K562 (cell line): ENCODE results near the gene USP46. TPM values are rescaled to one million over a fixed set of nuclear protein-coding genes. Genes with fewer than 3 reads are reported as not detected.

ENCODE experiments used
- KDM1A ChIP-seq, 2 experiments: fragments of 450-650 bp; IDR thresholded peaks; 2 replicates each; pipeline ENCODE4 v1.6.1; 2016; ENCODE audit warnings: mild to moderate bottlenecking in 2 of 2
- PHF8 ChIP-seq: fragments of 200-600 bp; sonication (generic); IDR thresholded peaks from 2 replicates; pipeline ENCODE4 v1.6.1; 2012; ENCODE audit warnings: mixed run types, mild to moderate bottlenecking, inconsistent platforms, low read length, moderate library complexity, borderline replicate concordance
- SETDB1 ChIP-seq: IDR thresholded peaks from one replicate; pipeline ENCODE4 v1.6.1; 2012; ENCODE audit warnings: low read length, control low read depth, inconsistent platforms
- polyA plus RNA-seq, 8 experiments: library from polyadenylated mRNA; depleted of rRNA in 4 of 8; stranded (reverse) in 5 of 8; unstranded in 3 of 8; fragments of >200 nt; fragmentation: Nextera tagmentation in 2 of 8; fragmentation: Illumina TruSeq in 1 of 8; extraction: Ambion mirVana in 2 of 8; extraction: Trizol in 1 of 8; gene quantifications; 2 replicates each; pipeline versions ENCODE4 v1.2.1 to v1.2.3, GENCODE V29; 2011 to 2014; ENCODE audit warnings: inconsistent platforms in 1 of 8, missing spikeins in 1 of 8
- total RNA-seq, 7 experiments: library from RNA; depleted of rRNA in 6 of 7; stranded (reverse); fragments of >200 nt in 6 of 7; fragmentation: Illumina TruSeq in 2 of 7; extraction: Trizol in 2 of 7; gene quantifications; 2 replicates each; pipeline versions ENCODE4 v1.2.1 to v1.2.3, GENCODE V29; 2011 to 2021; ENCODE audit warnings: low replicate concordance in 1 of 7
- TF ChIP-seq, protein P1 (sequence below): fragments of 250-450 bp; sonication (Bioruptor Pico); IDR thresholded peaks from 2 replicates; pipeline ENCODE4 v1.4.0; 2020
- TF ChIP-seq, protein P2 (sequence below): sonication (generic); formaldehyde crosslinking; IDR thresholded peaks from 2 replicates; pipeline ENCODE4 v1.8.0; 2022; ENCODE audit warnings: mild to moderate bottlenecking, missing genetic modification reagents

USP46 gene
- total and polyA plus RNA-seq, 9 of the 15 experiments (the other 6 are each of a cell fraction or from before 2014, with no cell fraction given): 3.0 to 11.7 (median 8.4) TPM

DNA sequence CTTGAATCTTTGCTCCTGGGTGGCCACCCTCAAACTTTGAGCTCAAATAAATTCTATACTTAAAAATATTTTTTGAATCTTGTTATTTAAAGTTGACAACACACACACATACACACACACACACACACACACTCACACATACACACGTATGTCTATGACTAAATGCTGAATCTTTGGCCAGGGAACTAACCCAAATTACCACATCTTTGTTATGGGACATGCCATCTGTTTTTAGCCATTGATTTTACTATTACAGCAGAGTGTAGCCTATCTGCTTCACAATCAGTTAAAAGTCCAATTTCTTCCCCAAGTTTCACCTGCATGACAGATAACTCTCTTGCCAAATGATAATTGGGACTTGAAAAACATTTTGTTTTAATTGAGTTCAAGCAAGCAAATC, 45.0 kb upstream of the USP46 start (continued):
- TF ChIP-seq, protein P1, sequence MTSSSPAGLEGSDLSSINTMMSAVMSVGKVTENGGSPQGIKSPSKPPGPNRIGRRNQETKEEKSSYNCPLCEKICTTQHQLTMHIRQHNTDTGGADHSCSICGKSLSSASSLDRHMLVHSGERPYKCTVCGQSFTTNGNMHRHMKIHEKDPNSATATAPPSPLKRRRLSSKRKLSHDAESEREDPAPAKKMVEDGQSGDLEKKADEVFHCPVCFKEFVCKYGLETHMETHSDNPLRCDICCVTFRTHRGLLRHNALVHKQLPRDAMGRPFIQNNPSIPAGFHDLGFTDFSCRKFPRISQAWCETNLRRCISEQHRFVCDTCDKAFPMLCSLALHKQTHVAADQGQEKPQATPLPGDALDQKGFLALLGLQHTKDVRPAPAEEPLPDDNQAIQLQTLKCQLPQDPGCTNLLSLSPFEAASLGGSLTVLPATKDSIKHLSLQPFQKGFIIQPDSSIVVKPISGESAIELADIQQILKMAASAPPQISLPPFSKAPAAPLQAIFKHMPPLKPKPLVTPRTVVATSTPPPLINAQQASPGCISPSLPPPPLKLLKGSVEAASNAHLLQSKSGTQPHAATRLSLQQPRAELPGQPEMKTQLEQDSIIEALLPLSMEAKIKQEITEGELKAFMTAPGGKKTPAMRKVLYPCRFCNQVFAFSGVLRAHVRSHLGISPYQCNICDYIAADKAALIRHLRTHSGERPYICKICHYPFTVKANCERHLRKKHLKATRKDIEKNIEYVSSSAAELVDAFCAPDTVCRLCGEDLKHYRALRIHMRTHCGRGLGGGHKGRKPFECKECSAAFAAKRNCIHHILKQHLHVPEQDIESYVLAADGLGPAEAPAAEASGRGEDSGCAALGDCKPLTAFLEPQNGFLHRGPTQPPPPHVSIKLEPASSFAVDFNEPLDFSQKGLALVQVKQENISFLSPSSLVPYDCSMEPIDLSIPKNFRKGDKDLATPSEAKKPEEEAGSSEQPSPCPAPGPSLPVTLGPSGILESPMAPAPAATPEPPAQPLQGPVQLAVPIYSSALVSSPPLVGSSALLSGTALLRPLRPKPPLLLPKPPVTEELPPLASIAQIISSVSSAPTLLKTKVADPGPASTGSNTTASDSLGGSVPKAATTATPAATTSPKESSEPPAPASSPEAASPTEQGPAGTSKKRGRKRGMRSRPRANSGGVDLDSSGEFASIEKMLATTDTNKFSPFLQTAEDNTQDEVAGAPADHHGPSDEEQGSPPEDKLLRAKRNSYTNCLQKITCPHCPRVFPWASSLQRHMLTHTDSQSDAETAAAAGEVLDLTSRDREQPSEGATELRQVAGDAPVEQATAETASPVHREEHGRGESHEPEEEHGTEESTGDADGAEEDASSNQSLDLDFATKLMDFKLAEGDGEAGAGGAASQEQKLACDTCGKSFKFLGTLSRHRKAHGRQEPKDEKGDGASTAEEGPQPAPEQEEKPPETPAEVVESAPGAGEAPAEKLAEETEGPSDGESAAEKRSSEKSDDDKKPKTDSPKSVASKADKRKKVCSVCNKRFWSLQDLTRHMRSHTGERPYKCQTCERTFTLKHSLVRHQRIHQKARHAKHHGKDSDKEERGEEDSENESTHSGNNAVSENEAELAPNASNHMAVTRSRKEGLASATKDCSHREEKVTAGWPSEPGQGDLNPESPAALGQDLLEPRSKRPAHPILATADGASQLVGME: no peak
- TF ChIP-seq PHF8: no peak
- TF ChIP-seq, protein P2, sequence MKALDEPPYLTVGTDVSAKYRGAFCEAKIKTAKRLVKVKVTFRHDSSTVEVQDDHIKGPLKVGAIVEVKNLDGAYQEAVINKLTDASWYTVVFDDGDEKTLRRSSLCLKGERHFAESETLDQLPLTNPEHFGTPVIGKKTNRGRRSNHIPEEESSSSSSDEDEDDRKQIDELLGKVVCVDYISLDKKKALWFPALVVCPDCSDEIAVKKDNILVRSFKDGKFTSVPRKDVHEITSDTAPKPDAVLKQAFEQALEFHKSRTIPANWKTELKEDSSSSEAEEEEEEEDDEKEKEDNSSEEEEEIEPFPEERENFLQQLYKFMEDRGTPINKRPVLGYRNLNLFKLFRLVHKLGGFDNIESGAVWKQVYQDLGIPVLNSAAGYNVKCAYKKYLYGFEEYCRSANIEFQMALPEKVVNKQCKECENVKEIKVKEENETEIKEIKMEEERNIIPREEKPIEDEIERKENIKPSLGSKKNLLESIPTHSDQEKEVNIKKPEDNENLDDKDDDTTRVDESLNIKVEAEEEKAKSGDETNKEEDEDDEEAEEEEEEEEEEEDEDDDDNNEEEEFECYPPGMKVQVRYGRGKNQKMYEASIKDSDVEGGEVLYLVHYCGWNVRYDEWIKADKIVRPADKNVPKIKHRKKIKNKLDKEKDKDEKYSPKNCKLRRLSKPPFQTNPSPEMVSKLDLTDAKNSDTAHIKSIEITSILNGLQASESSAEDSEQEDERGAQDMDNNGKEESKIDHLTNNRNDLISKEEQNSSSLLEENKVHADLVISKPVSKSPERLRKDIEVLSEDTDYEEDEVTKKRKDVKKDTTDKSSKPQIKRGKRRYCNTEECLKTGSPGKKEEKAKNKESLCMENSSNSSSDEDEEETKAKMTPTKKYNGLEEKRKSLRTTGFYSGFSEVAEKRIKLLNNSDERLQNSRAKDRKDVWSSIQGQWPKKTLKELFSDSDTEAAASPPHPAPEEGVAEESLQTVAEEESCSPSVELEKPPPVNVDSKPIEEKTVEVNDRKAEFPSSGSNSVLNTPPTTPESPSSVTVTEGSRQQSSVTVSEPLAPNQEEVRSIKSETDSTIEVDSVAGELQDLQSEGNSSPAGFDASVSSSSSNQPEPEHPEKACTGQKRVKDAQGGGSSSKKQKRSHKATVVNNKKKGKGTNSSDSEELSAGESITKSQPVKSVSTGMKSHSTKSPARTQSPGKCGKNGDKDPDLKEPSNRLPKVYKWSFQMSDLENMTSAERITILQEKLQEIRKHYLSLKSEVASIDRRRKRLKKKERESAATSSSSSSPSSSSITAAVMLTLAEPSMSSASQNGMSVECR (CRISPR knock-in tag): no peak
- TF ChIP-seq KDM1A (IDR thresholded peaks at IDR 0.05): no peak
- TF ChIP-seq SETDB1: no peak
